Activated T-cell treated with anti-CD3 and anti-CD28 coated beads for 1 hour (primary cell): ENCODE data around the gene NLRP6.

Experiments used
- DNase-seq: peaks from one replicate; pipeline ENCODE4 v3.0.0-alpha.2; 2020; ENCODE audit warnings: low read depth

Gene NLRP6

DNA sequence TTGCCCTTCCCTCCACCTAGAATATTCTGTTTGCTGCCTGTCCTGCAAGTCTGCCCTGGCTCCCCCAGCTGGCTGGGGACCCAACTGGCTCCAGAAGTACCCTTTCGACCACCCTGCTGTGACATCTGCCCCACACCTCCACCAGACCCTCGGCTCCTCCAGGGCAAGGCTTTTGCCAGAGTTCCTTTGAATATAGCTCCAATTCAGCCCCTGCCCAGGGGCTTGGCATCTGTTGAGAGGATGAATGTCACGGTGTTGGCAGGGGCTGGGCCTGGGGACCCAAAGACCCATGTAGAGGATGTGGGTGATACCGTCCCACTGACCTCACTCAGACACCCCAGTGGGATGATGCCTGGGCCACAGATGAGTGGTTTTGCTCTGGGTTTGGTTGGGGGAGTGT, 4.0 kb downstream of the NLRP6 start:
- no peak for DNase-seq

DNA sequence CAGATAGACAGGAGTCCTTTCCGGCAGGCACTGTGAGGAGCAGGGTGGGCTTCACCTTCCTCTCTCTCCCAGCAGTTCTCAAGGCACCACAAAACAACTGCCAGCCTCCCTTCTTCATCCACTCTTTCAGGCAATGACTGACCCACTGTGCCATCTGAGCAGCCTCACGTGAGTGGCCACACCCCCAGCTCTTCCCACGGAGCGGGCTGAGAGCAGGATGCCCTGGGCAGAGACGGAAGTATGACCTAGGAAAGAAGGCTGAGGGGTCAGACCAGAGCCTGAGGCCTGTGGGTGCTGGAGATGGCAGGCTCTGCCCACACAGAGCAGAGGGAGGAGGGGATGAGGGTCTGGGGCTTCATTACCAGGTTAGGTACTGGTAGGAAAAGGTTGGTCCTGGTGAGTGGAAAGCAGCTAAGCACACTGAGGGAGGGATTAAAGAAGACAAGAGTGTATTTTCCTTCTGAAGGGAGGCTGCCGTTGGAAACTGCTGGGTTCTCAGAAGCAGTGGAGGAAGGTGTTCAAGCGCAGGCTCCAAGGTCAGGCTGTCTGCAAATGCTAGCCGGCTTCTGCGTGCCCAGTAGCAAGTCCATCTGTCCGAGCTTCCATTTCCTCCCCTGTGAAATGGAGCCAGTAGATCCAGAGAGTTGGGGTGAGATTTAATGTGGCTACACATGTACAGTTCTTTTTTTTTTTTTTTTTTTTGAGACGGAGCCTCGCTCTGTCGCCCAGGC, 4.6 kb downstream of the NLRP6 start:
- no peak for DNase-seq

DNA sequence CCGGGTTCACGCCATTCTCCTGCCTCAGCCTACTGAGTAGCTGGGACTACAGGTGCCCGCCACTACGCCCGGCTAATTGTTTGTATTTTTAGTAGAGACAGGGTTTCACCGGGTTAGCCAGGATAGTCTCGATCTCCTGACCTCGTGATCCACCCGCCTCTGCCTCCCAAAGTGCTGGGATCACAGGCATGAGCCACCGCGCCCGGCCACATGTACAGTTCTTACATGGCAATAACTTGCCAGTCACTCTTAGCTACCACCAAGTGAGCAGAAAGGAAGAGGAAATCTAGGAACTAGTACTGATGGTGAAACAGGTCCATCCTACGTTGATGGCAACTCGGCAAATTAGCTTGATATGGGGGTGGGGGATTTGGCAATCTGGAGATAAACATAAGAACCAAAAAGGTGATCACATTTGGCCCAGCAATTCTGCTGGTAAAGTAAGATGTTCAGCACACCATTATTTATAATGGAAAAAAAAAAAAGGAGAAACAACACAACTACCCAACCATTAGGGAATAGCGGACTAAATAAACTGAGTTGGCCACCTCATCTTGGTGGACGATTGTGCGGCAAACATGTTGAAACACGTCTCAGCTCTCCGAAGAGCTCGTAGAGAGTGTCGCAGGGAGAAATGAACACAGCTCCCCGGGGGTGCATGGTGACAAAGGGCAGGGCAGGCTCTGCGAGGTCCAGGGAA, 5.3 kb downstream of the NLRP6 start:
- no peak for DNase-seq

DNA sequence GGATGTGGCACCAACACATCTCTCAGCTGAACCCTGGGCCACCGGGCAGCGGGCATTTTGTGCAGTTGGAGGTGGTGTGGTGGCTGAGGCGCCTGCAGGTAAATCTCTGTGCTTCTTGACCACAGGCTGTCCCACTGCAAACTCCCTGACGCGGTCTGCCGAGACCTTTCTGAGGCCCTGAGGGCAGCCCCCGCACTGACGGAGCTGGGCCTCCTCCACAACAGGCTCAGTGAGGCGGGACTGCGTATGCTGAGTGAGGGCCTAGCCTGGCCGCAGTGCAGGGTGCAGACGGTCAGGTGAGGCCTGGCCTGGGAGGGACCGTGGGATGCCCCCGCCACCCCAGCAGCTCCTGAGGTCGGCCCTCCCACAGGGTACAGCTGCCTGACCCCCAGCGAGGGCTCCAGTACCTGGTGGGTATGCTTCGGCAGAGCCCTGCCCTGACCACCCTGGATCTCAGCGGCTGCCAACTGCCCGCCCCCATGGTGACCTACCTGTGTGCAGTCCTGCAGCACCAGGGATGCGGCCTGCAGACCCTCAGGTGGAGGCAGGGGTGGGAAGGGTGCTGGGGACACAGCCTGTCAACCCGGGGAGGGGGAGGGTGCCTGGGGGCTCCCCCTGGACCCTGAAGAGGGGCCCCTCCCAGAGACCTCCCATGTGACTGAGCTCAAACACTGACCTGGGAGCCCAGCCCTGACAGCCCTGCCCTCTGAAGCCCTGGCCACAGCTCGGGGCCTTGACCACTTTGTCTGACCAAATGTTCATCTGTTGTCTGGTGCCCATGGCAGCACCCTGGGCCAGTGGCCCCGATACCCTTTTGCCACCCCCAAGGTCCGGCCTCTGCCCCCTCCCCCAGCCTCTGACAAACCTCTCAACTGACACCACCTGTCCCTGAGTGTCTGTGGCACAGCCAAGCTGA, 6.2 kb downstream of the NLRP6 start:
- DNase-seq: no peak

DNA sequence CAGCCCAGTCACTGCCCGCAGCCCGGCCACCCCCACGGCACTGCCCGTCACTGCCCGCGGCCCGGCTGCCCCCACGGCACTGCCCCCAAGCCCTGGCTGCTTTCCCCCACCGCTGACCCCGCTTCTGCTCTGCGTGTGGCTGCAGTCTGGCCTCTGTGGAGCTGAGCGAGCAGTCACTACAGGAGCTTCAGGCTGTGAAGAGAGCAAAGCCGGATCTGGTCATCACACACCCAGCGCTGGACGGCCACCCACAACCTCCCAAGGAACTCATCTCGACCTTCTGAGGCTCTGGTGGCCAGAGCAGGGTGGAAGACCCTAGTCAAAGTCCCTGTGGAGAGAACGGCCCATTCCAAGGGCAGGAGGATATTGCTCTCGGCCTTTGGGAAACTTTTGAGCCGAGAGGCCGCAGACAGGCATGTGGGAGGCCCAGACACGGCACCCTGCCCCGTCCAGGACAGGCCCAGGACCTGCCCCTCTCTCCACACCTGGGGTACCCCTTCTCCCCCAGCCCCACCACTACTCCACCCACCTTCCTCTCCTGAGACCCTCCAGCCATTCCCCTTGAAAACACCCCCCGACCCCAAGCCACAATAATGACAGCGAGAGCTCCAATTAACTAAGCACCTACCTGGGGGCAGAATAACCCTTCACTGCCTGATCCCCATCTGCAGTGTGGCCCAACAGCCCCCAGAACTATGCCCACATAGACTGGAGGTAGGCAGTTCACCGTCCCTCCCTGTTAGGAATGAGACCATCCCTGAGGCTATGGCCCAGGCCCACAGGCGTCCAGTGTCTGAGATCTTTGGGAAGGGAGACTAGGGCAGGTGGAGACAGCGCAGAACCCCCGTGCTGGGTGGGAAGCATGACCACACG, 7.0 kb downstream of the NLRP6 start:
- no peak for DNase-seq

DNA sequence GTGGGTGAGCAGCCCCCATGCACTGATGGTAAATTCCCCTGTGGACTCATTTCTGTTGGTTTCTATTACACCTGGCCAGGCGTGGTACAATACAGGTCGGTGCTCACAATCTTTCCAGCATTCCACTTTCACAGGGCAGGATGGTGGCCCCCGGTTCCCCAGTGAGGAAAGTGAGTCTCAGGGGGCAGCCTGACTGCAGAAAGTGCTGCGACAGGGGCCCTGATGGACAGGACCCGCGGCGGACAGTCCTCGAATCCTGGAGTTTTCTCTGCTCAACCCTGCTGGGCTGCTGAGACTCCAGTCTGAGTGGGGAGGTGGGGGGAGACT, 7.7 kb downstream of the NLRP6 start:
- no peak for DNase-seq

DNA sequence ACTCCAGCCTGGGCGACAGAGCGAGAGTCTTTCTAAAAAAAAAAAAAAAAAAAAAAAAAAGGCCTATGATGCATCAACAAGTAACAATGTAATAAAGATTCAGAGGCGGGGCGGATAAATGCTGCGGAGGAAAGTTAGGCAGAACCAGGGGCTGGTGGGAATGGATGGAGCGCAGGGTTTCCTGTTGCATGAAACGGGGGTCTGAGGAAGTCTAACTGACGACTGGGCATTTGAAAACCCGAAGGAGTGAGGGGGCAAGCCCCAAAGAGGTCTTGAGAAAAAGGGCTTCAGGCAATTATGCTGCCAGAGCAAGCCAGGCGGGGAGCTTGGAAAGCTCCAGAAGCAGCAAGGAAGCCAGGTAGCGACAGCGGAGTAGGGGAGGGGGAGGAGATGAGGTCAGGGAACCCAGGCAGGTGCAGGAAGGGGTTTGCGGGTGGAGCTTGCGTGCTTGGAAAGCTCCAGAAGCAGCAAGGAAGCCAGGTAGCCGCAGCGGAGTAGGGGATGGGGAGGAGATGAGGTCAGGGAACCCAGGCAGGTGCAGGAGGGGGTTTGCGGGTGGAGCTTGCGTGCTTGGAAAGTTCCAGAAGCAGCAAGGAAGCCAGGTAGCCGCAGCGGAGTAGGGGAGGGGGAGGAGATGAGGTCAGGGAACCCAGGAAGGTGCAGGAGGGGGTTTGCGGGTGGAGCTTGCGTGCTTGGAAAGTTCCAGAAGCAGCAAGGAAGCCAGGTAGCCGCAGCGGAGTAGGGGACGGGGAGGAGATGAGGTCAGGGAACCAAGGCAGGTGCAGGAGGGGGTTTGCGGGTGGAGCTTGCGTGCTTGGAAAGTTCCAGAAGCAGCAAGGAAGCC, 9.0 kb downstream of the NLRP6 start:
- peak; percentile 69 for DNase-seq

DNA sequence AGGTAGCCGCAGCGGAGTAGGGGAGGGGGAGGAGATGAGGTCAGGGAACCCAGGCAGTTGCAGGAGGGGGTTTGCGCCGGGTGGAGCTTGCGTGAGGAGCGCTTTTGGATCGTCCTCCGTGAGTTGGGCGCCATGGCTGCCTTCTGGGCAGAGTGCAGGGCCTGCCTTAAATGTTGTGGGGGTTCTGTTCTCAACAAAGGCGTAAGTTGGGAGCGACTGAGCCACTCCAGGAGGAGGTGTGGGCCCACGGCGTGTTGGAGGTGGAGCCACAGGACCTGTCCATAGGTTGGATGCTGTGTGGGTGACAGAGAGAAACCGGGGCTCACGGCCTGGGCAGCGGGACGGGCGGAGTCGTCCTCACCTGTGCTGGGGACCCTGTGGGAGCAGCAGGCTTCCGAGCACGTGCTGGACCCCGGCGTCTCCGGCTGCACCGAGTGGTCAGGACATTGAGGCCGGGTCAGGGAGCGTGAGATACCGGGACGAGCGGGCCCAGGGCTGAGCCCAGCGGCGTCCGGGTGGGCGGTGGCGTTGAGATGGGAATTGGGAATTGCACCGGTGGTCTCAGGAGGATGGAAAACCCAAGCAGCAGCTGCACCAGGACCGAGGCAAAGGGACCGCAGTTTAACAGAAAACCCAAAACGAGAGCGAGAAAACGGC, 9.7 kb downstream of the NLRP6 start:
- peak; percentile 68 for DNase-seq

DNA sequence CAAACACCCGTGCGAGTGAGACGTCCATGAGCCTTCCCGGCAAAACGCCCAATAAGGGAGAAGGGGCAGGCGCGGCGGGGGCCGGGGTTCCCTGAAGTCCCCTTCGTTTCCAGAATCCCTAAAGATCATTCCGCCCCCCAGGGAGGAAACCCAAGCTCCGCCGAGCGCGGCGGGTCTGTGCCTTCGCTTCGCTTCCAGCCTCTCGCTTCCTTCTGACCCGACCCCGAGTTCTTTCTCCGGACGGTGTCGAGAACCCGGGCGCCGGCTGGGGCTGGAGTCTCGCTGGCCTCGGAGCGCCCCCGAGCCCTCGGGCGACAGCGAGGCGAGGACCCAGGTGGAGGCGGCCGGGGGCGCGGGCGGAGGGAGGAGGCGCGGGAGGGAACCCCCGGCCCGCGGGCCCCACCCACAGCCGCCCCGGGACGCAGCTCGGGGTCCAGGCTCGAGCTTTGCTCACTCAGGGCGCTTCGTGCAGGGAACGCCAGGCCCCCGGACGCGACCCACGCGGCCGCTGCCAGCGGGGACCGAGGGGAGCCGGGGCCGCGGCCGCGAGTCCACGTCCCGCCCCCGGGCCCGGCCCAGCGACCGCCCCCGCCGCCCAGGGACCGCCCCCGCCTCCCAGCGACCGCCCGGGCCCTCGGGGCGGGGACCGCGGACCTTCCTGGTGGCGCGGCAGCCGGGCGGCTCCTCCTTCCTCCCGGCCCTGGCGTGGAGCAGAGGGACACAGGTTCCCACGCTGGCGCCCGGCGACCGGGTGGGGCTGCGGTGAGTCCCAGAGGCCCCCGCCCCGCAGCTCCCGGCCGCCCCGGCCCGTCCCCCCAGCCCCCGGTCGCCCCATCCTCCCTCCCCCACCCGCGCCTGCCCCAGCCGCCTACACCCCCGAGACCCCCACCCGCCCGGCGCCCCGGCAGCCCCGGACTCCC, 10.5 kb downstream of the NLRP6 start, which contains the start of gene PGGHG:
TSS of gene PGGHG (plus strand) at position 649 of the 920 bp plus-strand sequence. CDS start 691 bp downstream, outside the sequence.
- DNase-seq: peak; percentile 57

DNA sequence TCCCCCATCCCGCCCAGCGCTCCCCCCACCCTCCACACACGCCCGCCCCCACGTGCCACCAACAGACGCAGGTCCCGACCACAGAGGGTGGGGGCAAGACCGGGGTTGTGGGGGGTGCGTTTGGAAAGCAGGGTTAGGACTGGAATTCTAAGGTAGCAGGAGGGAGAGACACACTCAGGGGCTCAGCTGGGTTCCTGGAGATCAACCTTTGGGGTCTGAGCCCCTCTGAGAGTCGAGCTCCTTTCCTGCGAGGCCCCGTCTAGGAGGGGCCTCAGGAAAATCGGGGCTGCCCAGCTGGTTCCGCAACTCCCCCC, 11.1 kb downstream of the NLRP6 start:
- peak; percentile 51 for DNase-seq

DNA sequence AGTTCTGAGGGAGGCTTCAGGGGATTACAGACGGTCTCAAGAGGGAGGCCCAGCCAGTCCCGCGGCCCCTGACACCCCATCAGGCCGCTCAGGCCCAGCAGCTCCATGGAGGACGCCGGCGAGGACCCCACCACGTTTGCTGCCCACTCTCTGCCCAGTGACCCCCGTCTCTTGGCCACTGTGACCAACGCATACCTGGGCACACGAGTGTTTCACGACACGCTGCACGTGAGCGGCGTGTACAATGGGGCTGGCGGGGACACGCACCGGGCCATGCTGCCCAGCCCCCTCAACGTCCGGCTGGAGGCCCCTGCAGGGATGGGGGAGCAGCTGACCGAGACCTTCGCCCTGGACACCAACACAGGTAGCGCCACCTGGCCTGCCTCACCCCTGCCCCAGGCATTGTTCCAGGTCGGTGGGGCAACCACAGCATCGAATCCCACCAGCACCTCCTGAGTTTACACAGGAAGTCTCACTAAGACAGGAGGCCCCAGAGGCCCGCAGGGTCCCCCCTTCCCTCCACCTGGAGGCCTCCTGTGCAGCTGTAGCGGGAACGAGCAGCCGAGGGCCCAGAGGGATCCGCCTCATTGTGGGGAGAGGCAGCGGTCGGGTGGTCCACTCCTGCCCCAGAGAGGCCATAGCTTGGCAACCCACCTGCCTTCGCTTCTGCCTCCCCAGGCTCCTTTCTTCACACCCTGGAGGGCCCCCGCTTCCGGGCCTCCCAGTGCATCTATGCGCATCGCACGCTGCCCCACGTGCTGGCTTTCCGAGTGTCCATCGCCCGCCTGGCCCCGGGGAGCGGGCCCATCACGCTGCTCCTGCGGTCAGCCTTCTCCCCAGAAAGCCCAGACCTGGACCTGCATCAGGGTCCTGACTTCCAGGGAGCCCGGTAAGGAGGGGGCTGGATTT, 11.8 kb downstream of the NLRP6 start:
- no peak for DNase-seq

DNA sequence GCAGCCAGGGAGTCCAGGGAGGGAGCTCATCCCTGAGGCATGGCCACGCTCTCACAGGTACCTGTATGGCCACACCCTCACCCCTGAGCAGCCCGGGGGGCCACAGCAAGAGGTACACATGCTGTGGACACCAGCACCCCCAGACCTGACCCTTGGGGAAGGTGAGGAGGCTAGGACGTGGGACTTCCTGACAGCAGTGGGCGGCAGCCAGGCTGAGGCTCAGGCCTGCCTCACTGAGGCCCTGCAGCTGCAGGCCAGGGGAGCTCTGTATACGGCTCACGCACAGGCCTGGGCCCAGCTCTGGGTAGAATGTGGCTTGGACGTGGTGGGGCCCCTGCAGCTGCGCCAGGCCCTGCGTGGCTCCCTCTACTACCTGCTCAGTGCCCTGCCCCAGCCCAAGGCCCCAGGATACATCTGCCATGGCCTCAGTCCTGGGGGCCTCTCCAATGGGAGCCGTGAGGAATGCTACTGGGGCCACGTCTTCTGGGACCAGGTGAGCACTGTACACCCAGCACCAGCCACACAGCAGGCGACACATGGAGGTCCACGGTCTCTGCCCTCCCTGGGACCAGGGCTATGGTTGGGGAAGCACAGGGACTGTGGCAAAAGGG, 12.5 kb downstream of the NLRP6 start:
- DNase-seq: no peak

DNA sequence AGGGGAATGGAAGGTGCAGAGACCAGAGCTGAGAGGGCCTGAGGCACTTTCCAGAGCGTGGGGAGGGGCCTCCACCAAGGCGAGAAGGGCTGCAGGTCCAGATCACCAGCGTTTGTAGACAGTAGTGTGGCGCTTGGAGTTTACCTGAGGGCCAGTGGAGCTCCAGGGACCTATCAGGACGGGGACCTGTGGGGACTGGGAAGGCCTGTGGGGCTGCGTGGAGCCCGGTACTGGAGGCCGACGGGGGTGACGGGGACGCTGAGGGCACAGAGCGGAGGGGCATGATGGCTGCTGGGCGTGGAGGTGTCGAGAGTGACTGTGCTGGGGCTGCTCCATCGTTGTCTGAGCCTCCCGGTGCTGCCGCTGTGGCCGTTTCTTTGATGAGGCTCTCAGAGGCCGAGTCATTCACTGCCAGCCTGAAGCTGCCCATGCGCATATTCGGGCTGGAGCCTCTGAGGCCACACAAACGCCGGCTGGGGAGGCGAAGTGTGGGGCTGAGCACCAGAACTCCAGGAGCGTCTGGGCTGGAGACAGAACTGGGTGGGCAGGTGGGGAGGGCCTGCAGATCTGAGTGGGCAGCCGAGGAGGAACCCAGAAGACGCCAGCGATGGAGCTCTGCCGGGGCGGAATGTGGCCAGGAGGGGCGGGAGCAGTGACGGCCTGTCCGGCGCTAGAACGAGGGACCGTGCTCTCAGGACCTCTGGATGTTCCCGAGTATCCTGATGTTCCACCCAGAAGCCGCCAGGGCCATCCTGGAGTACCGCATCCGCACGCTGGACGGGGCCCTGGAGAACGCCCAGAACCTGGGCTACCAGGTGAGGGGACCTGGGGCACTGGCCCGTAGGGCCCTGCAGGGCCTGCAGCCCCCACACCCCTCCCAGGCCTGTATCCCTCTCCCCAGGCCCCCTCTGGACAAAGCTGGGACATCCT, 13.3 kb downstream of the NLRP6 start:
- no peak for DNase-seq

DNA sequence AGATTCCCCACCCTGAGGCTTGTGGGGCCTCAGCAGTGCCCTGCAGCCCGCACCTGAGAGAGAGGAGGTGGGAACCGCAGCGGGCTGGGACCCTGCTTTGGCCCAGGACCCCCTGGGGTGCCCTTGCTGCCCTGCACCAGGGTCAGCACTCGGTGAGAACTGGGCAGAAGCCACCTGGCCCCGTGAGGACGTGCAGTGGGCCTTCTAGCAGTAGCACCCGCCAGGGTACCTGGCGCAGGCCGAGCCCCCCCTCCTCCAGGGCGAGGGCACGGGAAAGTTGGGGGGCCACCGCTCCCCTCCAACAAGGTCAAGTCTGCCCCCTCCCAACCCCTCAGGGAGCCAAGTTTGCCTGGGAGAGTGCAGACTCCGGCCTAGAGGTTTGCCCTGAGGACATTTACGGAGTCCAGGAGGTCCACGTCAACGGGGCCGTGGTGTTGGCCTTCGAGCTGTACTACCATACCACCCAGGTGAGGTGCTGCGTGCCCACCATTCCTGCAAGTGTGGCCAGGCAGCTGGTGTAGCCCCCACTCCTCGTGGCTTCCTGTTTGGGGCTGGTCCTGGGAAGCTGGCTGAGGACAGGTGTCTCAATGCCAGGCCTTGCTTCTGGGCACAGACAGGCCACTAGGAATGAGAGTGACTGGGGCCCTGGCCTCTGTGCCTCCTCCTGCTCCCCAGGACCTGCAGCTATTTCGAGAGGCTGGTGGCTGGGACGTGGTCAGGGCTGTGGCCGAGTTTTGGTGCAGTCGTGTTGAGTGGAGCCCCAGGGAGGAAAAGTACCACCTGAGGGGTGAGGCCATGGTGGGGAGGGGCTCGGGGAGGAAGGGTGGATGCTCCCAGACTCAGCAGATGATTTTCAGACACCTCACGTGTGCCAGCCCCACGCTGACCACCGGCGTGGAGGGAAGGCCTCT, 14.3 kb downstream of the NLRP6 start:
- no peak for DNase-seq

DNA sequence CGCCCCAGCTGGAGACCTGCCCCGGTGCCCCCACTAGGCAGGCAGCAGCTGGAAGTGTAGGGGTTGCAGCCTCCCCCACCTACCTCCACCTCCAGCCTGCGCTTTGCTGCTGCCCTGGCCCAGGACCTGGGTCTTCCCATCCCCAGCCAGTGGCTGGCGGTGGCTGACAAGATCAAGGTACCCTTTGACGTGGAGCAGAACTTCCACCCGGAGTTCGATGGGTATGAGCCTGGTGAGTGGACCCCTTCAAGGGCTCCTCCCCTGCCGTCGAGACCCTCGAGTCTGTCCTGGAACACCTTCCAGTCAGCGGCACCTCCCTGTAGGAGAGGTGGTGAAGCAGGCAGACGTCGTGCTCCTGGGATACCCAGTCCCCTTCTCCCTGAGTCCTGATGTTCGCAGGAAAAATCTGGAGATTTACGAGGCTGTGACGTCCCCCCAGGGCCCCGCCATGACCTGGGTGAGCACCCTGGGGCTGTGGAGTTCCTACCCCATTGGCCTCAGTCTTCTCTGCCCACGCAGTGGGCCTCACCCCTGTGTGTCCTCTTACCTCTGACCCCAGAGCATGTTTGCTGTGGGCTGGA, 15.2 kb downstream of the NLRP6 start:
- no peak for DNase-seq
